HL-60 (cell line): ENCODE measurements around the gene DHX16.

ENCODE experiments used
- DNase-seq, 2 experiments: peaks; one replicate each; pipeline ENCODE4 v3.0.0-alpha.2; 2010 to 2020; ENCODE audit warnings: low read depth in 1 of 2, low spot score in 1 of 2
- H3K27ac ChIP-seq: fragments of 250-450 bp; sonication (Bioruptor Pico); replicated peaks from 2 replicates; pipeline ENCODE4 v1.5.1; 2020; ENCODE audit warnings: mild to moderate bottlenecking, moderate library complexity
- H3K27me3 ChIP-seq: fragments of 250-450 bp; sonication (Bioruptor Pico); 2 replicates; pipeline ENCODE4 v1.5.1; 2021; ENCODE audit warnings: mild to moderate bottlenecking, moderate library complexity; ENCODE audit not compliant: insufficient read depth, poor library complexity, severe bottlenecking
- H3K4me3 ChIP-seq: replicated peaks from 2 replicates; pipeline ENCODE4 v1.5.1; 2011; ENCODE audit warnings: mild to moderate bottlenecking, control low read depth, low read length; ENCODE audit not compliant: insufficient read depth
- GABPA ChIP-seq: IDR thresholded peaks from 2 replicates; pipeline ENCODE4 v1.6.1; 2012; ENCODE audit warnings: low read depth
- POLR2AphosphoS5 ChIP-seq: IDR thresholded peaks from 2 replicates; pipeline ENCODE4 v1.6.1; 2012; ENCODE audit warnings: low read depth
- SPI1 ChIP-seq: IDR thresholded peaks from 2 replicates; pipeline ENCODE4 v1.6.1; 2012; ENCODE audit warnings: low read depth, mild to moderate bottlenecking, borderline replicate concordance
- TF ChIP-seq, protein P1 (sequence below): IDR thresholded peaks from one replicate; pipeline ENCODE4 v1.5.1; 2011; ENCODE audit warnings: low read length, control low read depth, inconsistent platforms; ENCODE audit not compliant: insufficient read depth
- TF ChIP-seq, protein P2 (sequence below): IDR thresholded peaks from 2 replicates; pipeline ENCODE4 v1.6.1; 2012; ENCODE audit warnings: low read depth; ENCODE audit not compliant: insufficient replicate concordance

Gene DHX16

DNA sequence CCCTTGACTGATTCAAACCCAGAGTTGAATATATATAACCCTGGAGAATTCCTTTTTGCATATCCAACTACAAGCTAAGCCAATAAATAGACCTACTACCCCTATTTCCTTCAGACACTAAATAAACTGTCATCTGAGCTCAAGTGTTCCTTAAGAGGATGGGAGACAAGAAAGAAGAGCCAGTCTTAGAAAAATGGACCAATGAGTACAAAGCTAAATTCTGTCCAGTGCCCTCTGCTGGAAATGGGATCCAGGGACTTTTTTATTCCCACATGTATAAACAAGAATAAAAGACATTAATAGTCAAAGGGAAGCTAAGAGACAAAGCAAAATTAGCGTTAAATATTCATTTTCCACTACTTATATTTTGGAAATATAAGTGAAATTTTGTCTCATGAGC, 60.6 kb downstream of the DHX16 start:
- Histone ChIP-seq H3K27ac (no peak overlapping the region), H3K27me3 (no peaks in the 10 kb centered on the region), H3K4me3 (no peak overlapping the region)
- DNase-seq: no peak
- TF ChIP-seq GABPA (no peak), POLR2AphosphoS5 (no peak), SPI1 (no peak)
- TF ChIP-seq, protein P1, sequence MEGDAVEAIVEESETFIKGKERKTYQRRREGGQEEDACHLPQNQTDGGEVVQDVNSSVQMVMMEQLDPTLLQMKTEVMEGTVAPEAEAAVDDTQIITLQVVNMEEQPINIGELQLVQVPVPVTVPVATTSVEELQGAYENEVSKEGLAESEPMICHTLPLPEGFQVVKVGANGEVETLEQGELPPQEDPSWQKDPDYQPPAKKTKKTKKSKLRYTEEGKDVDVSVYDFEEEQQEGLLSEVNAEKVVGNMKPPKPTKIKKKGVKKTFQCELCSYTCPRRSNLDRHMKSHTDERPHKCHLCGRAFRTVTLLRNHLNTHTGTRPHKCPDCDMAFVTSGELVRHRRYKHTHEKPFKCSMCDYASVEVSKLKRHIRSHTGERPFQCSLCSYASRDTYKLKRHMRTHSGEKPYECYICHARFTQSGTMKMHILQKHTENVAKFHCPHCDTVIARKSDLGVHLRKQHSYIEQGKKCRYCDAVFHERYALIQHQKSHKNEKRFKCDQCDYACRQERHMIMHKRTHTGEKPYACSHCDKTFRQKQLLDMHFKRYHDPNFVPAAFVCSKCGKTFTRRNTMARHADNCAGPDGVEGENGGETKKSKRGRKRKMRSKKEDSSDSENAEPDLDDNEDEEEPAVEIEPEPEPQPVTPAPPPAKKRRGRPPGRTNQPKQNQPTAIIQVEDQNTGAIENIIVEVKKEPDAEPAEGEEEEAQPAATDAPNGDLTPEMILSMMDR: no peak
- TF ChIP-seq, protein P2, sequence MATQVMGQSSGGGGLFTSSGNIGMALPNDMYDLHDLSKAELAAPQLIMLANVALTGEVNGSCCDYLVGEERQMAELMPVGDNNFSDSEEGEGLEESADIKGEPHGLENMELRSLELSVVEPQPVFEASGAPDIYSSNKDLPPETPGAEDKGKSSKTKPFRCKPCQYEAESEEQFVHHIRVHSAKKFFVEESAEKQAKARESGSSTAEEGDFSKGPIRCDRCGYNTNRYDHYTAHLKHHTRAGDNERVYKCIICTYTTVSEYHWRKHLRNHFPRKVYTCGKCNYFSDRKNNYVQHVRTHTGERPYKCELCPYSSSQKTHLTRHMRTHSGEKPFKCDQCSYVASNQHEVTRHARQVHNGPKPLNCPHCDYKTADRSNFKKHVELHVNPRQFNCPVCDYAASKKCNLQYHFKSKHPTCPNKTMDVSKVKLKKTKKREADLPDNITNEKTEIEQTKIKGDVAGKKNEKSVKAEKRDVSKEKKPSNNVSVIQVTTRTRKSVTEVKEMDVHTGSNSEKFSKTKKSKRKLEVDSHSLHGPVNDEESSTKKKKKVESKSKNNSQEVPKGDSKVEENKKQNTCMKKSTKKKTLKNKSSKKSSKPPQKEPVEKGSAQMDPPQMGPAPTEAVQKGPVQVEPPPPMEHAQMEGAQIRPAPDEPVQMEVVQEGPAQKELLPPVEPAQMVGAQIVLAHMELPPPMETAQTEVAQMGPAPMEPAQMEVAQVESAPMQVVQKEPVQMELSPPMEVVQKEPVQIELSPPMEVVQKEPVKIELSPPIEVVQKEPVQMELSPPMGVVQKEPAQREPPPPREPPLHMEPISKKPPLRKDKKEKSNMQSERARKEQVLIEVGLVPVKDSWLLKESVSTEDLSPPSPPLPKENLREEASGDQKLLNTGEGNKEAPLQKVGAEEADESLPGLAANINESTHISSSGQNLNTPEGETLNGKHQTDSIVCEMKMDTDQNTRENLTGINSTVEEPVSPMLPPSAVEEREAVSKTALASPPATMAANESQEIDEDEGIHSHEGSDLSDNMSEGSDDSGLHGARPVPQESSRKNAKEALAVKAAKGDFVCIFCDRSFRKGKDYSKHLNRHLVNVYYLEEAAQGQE: no peak

DNA sequence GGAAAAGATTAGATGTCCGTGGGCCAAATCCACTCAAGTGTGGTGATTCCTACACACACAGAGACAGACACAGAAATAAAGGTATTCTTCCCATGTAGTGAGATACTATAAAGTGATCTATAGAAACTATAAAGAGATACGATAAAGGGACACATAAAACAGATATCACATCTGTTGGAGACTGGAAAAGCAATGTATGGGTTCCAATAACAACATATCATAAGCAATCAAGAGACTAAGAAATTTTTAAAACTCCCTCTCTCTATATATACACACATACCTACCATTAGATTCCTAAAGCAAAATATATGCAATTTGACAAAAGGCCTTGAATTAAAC, 61.0 kb downstream of the DHX16 start:
- Histone ChIP-seq H3K27me3 (no peaks in the 10 kb centered on the region), H3K4me3 (no peak overlapping the region), H3K27ac (no peak overlapping the region)
- TF ChIP-seq, protein P1: no peak
- TF ChIP-seq SPI1: no peak
- TF ChIP-seq, protein P2: no peak
- no peak for TF ChIP-seq POLR2AphosphoS5
- TF ChIP-seq GABPA: no peak
- no peak for DNase-seq

DNA sequence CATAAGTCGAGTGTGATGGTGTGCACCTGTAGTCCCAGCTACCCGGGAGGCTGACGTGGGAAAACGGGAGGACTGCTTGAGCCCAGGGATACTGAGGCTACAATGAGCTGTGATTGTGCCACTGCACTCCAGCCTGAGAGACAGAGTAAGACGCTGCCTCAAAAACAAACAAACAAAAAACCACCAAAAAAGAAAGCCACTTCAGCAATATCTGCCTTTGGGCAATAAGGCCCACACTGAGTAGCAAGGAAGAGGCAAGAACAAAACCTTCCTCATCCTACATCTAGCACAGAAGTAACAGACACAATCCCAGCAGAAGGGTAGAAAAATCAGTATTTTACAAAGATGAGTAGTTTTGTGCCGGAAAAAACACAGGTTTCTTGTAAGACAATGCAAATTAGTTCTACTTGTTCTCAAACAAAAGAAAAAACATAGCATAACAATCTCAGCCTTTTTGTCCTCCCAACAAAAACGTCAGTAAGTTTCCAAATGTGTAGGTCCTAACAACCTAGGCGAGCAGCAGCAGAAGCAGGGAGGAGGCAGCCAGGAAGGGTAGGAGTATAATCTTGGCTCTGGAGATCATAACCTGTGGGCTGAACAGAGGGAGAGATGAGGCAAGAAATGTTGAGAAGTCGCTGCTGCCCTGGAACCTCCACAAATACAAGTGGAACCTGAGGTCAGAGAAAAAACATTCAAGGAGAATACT, 61.5 kb downstream of the DHX16 start:
- no peak overlapping the region for H3K27ac ChIP-seq
- H3K4me3 ChIP-seq: no peak overlapping the region
- no peak for DNase-seq
- H3K27me3 ChIP-seq: no peaks in the 10 kb centered on the region
- no peak for TF ChIP-seq GABPA
- no peak for TF ChIP-seq SPI1
- TF ChIP-seq, protein P1: no peak
- TF ChIP-seq, protein P2: no peak
- no peak for TF ChIP-seq POLR2AphosphoS5
